ENCODE data around the gene RASGRP4. TPM values are rescaled to one million over a fixed set of nuclear protein-coding genes. Genes with fewer than 3 reads are reported as not detected.

RASGRP4 gene
- total RNA-seq, 1 donor from 2014 or later: 8.1 TPM

GRCh38 chr19:38469151-38469550, 43.1 kb upstream of the RASGRP4 start:
- H3K4me3 Mint-ChIP-seq (ENCODE audit: unreplicated experiment): no peak overlapping the region
- H3K27me3 Mint-ChIP-seq (ENCODE audit: unreplicated experiment): peaks cover 7% of the 10 kb centered on the region
- no peak for TF ChIP-seq CTCF (IDR thresholded peaks at IDR 0.05; ENCODE audit: unreplicated experiment)
- no peaks in the 10 kb centered on the region for H3K9me3 Mint-ChIP-seq (ENCODE audit: unreplicated experiment)
- no peaks in the 10 kb centered on the region for H3K36me3 Mint-ChIP-seq (ENCODE audit: low read depth, unreplicated experiment)
- DNase-seq (ENCODE audit: low spot score): no peak
- no peak overlapping the region for H3K27ac Mint-ChIP-seq (ENCODE audit: unreplicated experiment)
- H3K4me1 Mint-ChIP-seq (ENCODE audit: unreplicated experiment): no peaks in the 10 kb centered on the region

- H3K36me3 Mint-ChIP-seq (ENCODE audit: low read depth, unreplicated experiment): no peaks in the 10 kb centered on the region
- no peaks in the 10 kb centered on the region for H3K9me3 Mint-ChIP-seq (ENCODE audit: unreplicated experiment)
- no peak overlapping the region for H3K27ac Mint-ChIP-seq (ENCODE audit: unreplicated experiment)
- no peaks in the 10 kb centered on the region for H3K4me1 Mint-ChIP-seq (ENCODE audit: unreplicated experiment)
- H3K27me3 Mint-ChIP-seq (ENCODE audit: unreplicated experiment): peaks cover 7% of the 10 kb centered on the region
- H3K4me3 Mint-ChIP-seq (ENCODE audit: unreplicated experiment): no peak overlapping the region
- DNase-seq (ENCODE audit: low spot score): no peak
- TF ChIP-seq CTCF (IDR thresholded peaks at IDR 0.05; ENCODE audit: unreplicated experiment): no peak
Observed at GRCh38 chr19:38467541-38468525, 41.8 kb upstream of the RASGRP4 start.

GRCh38 chr19:38466050-38466449, 40.0 kb upstream of the RASGRP4 start:
- H3K9me3 Mint-ChIP-seq (ENCODE audit: unreplicated experiment): no peaks in the 10 kb centered on the region
- DNase-seq (ENCODE audit: low spot score): no peak
- no peaks in the 10 kb centered on the region for H3K36me3 Mint-ChIP-seq (ENCODE audit: low read depth, unreplicated experiment)
- no peak overlapping the region for H3K4me3 Mint-ChIP-seq (ENCODE audit: unreplicated experiment)
- peaks cover 7% of the 10 kb centered on the region for H3K27me3 Mint-ChIP-seq (ENCODE audit: unreplicated experiment)
- no peak for TF ChIP-seq CTCF (IDR thresholded peaks at IDR 0.05; ENCODE audit: unreplicated experiment)
- no peak overlapping the region for H3K27ac Mint-ChIP-seq (ENCODE audit: unreplicated experiment)
- H3K4me1 Mint-ChIP-seq (ENCODE audit: unreplicated experiment): no peaks in the 10 kb centered on the region

- H3K27ac Mint-ChIP-seq (ENCODE audit: unreplicated experiment): no peak overlapping the region
Observed at GRCh38 chr19:38464421-38465082, 38.5 kb upstream of the RASGRP4 start.

More at GRCh38 chr19:38464421-38465082, 38.5 kb upstream of the RASGRP4 start:
- no peak for TF ChIP-seq CTCF (IDR thresholded peaks at IDR 0.05; ENCODE audit: unreplicated experiment)
- H3K36me3 Mint-ChIP-seq (ENCODE audit: low read depth, unreplicated experiment): peaks cover 3% of the 10 kb centered on the region
- no peak for DNase-seq (ENCODE audit: low spot score)
- H3K4me1 Mint-ChIP-seq (ENCODE audit: unreplicated experiment): no peaks in the 10 kb centered on the region
- no peak overlapping the region for H3K4me3 Mint-ChIP-seq (ENCODE audit: unreplicated experiment)
- no peaks in the 10 kb centered on the region for H3K9me3 Mint-ChIP-seq (ENCODE audit: unreplicated experiment)
- H3K27me3 Mint-ChIP-seq (ENCODE audit: unreplicated experiment): peaks cover 9% of the 10 kb centered on the region
